Inflammatory macrophage treated with lipopolysaccharide for 1 hour (primary cell): ENCODE results near the gene RERE.

ENCODE experiments used
- DNase-seq, 2 donors: peaks; one replicate each; pipeline ENCODE4 v3.0.0-alpha.2; 2020 to 2022

Gene RERE

DNA sequence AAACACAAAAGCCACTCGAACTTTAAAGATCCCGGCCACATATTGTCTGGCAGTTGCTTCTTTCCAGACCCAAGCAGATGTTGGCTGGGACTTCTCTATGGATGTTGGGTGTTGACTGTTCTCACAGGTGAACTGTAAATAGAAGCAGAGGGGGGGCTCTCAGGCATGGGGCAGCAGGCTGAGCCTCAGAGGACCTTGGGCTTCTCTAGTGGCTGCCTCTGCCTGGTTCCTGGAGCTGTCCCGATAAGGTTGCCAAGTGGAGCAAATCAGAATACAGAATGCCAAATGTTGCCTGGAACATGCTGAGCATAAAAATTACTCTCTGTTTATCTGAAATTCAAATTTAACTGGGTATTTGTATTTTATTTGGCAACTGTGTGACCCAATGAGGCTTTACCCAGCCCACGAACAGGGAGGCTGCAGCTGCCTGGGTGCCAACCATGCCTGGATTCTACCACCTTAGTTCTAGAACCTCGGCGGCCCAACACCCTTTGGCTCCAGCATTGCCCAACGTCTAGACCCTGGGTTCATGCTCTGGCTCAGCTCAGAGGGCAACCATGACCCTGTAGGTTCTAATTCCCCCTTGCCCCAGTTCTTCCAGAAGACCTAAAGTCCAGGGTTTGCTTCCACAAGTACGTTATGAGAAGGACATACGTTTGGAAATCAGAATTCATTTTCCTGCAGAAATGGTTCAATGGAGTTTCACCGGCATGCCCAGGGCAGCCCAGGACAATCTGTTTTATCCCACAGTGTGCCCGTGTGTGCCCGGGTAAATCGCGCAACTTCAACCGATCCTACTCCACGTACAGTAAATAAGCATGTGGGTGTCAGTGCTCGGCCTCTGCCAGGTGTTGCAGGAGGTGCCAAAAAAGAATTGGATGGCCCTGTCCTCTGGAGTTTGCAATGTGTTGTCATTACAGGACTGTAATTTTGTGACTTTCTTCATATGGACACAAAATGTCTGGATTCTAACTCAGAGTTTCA is 504.9 kb downstream of the RERE start:
- DNase-seq = no peak

DNA sequence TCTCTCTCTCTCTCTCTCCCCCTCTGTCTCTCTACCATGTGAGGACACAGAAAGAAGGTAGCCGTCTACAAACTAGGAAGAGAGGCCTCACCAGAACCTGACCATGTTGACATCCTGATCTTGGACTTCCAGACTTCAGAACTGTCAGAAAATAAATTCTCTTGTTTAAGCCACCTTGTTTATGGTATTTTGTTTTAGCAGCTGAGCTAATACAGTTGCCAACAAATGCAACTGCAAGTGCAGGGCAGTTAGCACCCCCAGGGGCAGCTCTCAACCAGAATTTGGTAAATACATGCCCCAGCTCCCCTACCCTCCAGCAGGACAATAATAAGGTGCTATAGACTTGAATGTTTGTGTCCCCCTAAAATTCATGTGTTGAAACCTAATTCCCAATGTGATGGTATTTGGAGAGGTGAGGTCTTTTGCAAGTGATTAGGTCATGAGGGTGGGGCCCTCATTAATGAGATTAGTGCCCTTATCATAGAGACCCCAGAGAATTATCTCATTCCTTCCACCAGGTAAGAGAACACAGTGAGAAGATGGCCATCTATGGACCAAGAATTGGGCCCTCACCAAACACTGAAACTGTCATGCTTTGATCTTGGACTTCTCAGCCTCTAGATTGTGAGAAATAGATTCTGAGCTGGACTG is 506.2 kb downstream of the RERE start:
- DNase-seq = no peak

DNA sequence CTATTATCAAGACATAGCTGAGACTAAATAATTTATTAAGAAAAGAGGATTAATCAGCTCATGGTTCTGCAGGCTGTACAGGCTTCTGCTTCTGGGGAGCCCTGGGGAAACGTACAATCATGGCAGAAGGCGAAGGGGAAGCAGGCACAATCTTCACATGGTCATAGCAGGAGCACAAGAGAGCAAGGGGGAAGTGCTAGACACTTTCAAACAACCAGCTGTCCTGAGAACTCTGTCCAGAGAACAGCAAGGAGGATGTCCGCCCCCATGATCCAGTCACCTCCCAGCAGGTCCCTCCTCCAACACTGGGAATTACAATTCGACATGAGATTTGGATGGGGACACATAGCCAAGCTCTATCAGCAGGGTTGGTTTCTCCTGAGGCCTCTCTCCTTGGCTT is 509.8 kb downstream of the RERE start:
- DNase-seq = peak; percentile 24 to 51

DNA sequence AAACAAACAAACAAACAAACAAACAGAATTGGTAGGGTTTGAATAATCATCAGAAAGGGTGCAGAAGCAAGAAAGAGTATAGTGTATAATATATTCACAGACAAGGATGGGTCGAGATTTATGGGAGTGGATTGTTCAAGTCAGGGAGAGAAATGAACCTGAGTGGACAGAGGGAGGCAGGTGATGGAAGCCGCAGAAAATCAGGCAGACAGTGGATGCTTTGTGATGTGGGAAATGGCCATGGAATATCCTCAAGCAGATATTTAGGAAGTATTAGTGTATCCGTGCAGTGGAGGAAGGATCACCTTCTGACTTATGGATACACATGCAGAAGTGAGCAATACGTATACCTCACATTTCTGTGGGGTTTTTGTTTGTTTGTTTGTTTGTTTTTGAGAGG is 513.6 kb downstream of the RERE start:
- DNase-seq = no peak

DNA sequence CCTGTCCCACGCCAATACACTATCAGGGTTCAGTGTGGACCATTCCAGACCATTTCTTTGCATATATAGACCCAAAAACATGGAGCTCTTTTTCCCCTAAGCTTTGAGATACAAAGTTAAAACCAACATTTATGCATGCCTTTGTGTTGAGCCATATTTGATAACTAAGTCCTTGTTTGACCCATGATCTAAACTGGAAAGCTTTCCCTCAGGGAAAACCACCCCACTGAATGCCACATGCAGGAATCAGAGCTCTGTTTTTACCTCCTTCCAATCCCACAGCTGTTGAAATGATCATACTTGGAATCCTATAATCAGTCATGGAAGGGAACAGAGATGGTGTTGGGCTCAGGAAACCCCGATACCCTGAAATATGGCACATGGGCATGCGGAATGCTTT is 514.3 kb downstream of the RERE start:
- no peak for DNase-seq
